Measurements from ENCODE around the gene ELMO1. TPM values are rescaled to one million over a fixed set of nuclear protein-coding genes. Genes with fewer than 3 reads are reported as not detected.

ELMO1 gene
- total and polyA plus RNA-seq, 10 of the 15 experiments (the other 5 are each of a cell fraction or from before 2014, with no cell fraction given): 22.6 to 85.9 (median 56.6) TPM

DNA sequence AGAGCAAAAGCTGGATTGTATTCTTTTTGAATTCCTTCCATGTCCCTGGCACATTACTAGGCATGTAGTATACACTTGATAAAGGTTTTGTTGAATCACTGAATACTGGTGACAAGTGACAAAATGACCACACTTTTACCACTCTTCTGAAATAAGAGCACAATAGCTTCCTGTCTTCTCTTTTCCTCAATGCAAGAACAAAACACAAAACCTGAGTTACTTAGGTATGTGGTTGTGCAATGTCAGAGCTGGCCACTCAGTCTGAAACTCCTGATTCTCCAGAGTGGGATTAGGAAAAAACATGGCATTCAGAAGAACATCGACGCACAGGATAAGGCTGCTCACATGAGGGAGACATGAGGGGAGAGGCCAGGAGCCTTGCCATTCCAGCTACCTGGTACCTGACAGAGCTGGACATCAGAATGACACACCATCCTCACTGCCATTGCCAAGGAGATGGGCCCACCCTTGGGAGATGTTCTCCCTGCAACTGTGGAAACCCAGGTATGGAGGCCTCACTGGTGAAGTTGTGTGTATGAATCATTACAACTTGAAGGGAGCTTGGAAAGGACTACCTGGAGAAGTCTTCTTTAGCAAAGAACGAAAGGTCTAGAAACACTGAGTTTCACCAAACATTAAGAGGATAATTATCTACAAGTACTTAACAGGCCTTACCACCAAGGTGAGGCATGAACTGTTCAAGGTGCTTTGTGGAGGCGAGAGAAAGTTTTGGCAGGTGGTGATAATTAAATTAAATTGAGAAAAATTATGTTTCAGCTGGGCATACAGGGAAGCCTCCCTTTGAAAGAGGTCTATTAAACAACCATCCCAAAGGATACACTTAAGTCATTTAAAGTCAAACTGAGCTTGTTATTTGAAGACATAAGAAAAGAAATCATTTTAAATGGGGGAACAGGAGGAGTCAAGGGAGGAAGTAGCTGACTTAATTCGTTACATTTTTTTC, 477.8 kb downstream of the ELMO1 start (continued):
- TF ChIP-seq BCL11A (IDR thresholded peaks at IDR 0.05; ENCODE audit: low read depth, low read length) (no peak), CBFB (IDR thresholded peaks at IDR 0.05; ENCODE audit: low read depth) (no peak), SREBF2 (IDR thresholded peaks at IDR 0.05; ENCODE audit: low read length) (no peak), NBN (IDR thresholded peaks at IDR 0.05) (no peak)
- TF ChIP-seq, protein P1, sequence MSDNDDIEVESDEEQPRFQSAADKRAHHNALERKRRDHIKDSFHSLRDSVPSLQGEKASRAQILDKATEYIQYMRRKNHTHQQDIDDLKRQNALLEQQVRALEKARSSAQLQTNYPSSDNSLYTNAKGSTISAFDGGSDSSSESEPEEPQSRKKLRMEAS (IDR thresholded peaks at IDR 0.05; ENCODE audit: low read depth, low read length): no peak
- TF ChIP-seq, protein P2, sequence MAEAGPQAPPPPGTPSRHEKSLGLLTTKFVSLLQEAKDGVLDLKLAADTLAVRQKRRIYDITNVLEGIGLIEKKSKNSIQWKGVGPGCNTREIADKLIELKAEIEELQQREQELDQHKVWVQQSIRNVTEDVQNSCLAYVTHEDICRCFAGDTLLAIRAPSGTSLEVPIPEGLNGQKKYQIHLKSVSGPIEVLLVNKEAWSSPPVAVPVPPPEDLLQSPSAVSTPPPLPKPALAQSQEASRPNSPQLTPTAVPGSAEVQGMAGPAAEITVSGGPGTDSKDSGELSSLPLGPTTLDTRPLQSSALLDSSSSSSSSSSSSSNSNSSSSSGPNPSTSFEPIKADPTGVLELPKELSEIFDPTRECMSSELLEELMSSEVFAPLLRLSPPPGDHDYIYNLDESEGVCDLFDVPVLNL (IDR thresholded peaks at IDR 0.05; ENCODE audit: low read depth, low read length): no peak

DNA sequence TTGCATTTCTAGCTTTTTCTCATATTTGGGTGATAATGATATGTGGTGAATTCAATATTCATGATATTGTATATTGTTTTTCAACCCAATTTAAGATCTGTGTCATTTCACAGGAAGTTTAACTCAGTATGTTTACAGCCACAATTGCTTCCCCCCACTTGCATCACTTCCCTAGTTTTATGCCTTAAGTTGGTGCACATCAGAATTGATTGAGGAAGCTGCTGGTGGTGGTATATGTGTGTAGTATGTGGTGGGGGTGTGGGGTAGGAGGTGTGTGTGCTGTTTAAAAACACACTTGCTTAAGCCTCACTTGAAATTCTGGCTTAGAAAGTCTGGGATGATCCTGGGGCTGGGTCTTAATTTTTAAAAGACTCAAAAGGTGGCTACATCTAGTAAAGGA, 479.3 kb downstream of the ELMO1 start:
- ChIA-PET SMC1A (ENCODE audit: uncharacterized antibody, unreplicated experiment) (interaction anchor here (1.1 to 5.8 kb wide), 7 partner anchors 9 to 212 kb away, joined by 4 to 50 read pairs (median 11); no protein-coding TSS in a partner anchor), CTCF (interaction anchor here (0.7 to 5.7 kb wide), 7 partner anchors 10 to 482 kb away, joined by 3 to 94 read pairs (median 24); no protein-coding TSS in a partner anchor), POLR2A (no interaction called here), RAD21 (ENCODE audit: unreplicated experiment) (interaction anchor here (1.2 to 3.2 kb wide), 2 partner anchors 12 to 213 kb away, joined by 3 to 40 read pairs; no protein-coding TSS in a partner anchor)
- H2AFZ ChIP-seq (ENCODE audit: control insufficient read depth, low read depth, low read length): no peak overlapping the region
- no peaks in the 10 kb centered on the region; the same call in 2 of the 3 replicates for H3K9me3 ChIP-seq (replicated peaks; ENCODE audit: control insufficient read depth, insufficient read depth, low read length)
- DNase-seq (ENCODE audit: low read depth, low spot score) (no peak), FAIRE-seq (no peak), ATAC-seq (no peak)
- BruUV-seq (replicated peaks): no TSS peak
- no peaks in the 10 kb centered on the region for H4K20me1 ChIP-seq (ENCODE audit: control insufficient read depth, insufficient read depth)
- intact Hi-C loops (cut with micrococcal nuclease; ENCODE audit: unreplicated experiment): loop anchor here (5.0 kb wide), 1 partner anchor 213 kb away; no protein-coding TSS in a partner anchor
- H3K9ac ChIP-seq (ENCODE audit: control insufficient read depth, insufficient read depth, low read length): no peak overlapping the region
- no peaks in the 10 kb centered on the region for H3K36me3 ChIP-seq (ENCODE audit: control insufficient read depth in 2 of 2, insufficient read depth in 2 of 2, low read length in 1 of 2)
- TF ChIP-seq HDGF (IDR thresholded peaks at IDR 0.05): no peak
- TF ChIP-seq CEBPB (IDR thresholded peaks at IDR 0.05; ENCODE audit: borderline replicate concordance in 1 of 2, low read depth in 2 of 2, low read length in 2 of 2): no peak
- TF ChIP-seq FOS (IDR thresholded peaks at IDR 0.05; ENCODE audit: borderline replicate concordance, extremely low read depth, insufficient read length): no peak
- TF ChIP-seq, protein P3, sequence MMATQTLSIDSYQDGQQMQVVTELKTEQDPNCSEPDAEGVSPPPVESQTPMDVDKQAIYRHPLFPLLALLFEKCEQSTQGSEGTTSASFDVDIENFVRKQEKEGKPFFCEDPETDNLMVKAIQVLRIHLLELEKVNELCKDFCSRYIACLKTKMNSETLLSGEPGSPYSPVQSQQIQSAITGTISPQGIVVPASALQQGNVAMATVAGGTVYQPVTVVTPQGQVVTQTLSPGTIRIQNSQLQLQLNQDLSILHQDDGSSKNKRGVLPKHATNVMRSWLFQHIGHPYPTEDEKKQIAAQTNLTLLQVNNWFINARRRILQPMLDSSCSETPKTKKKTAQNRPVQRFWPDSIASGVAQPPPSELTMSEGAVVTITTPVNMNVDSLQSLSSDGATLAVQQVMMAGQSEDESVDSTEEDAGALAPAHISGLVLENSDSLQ (IDR thresholded peaks at IDR 0.05): no peak
- TF ChIP-seq ATF7 (IDR thresholded peaks at IDR 0.05; ENCODE audit: low read depth): no peak
- TF ChIP-seq SUPT20H (IDR thresholded peaks at IDR 0.05; ENCODE audit: borderline replicate concordance, control insufficient read depth, low read depth, low read length): no peak
- TF ChIP-seq BACH1 (IDR thresholded peaks at IDR 0.05; ENCODE audit: borderline replicate concordance): no peak
- no peak for TF ChIP-seq ZNF207 (IDR thresholded peaks at IDR 0.05; ENCODE audit: borderline replicate concordance)
- TF ChIP-seq, protein P4, sequence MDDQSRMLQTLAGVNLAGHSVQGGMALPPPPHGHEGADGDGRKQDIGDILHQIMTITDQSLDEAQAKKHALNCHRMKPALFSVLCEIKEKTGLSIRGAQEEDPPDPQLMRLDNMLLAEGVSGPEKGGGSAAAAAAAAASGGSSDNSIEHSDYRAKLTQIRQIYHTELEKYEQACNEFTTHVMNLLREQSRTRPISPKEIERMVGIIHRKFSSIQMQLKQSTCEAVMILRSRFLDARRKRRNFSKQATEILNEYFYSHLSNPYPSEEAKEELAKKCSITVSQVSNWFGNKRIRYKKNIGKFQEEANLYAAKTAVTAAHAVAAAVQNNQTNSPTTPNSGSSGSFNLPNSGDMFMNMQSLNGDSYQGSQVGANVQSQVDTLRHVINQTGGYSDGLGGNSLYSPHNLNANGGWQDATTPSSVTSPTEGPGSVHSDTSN (IDR thresholded peaks at IDR 0.05; ENCODE audit: insufficient replicate concordance, low read depth, low read length): no peak
- TF ChIP-seq PAX8 (IDR thresholded peaks at IDR 0.05): no peak
- no peaks in the 10 kb centered on the region for H3K4me1 ChIP-seq (ENCODE audit: control insufficient read depth, insufficient read depth, low read length)
- H3K27me3 ChIP-seq (replicated peaks in 1 of 2; ENCODE audit: control insufficient read depth in 2 of 2, insufficient read depth in 2 of 2, low read length in 1 of 2): no peaks in the 10 kb centered on the region
- in situ Hi-C loops (cut with MboI): no loop called here
- H3K27ac ChIP-seq (ENCODE audit: control insufficient read depth, insufficient read depth): no peak overlapping the region
- H3K4me3 ChIP-seq: no peak overlapping the region
- no peak overlapping the region for H3K4me2 ChIP-seq (ENCODE audit: control insufficient read depth, insufficient read depth)
- H3K79me2 ChIP-seq (ENCODE audit: control insufficient read depth, insufficient read depth, low read length): no peaks in the 10 kb centered on the region

Measured in GM12878 (cell line).